H1 (cell line): ENCODE results near the gene CTSC. TPM values are rescaled to one million over a fixed set of nuclear protein-coding genes. Genes with fewer than 3 reads are reported as not detected.

Experiments
- CTCF ChIA-PET: fragments of 300-600 bp; sonication (Branson Sonifier 250); formaldehyde crosslinking; loops from one replicate; lab custom pipeline; 2021; ENCODE audit not compliant: partially characterized antibody; lab: Charles Lee
- POLR2A ChIA-PET: fragments of 300-600 bp; sonication (Branson Sonifier 250); formaldehyde crosslinking; loops from one replicate; lab custom pipeline; 2021; ENCODE audit warnings: inconsistent platforms; ENCODE audit not compliant: partially characterized antibody; lab: Charles Lee
- DNase-seq, 2 experiments: peaks; one replicate each; pipeline versions ENCODE4 v3.0.0 to v3.0.0-alpha.2; 2010 to 2022; ENCODE audit warnings: low spot score in 2 of 2, low read depth in 1 of 2, mixed read lengths in 1 of 2
- FAIRE-seq: peaks from 2 replicates; lab custom pipeline; 2011; peaks lifted over from hg19 to GRCh38; lab: Jason Lieb, UNC
- H2AFZ ChIP-seq: 2 replicates; pipeline ENCODE4 v1.8.1; 2012; ENCODE audit warnings: low read length, inconsistent platforms
- H2AK5ac ChIP-seq: 2 replicates; pipeline ENCODE4 v1.6.1; 2013; ENCODE audit warnings: low read depth, low read length
- H2BK120ac ChIP-seq: replicated peaks from 2 replicates; pipeline ENCODE3; 2013; ENCODE audit warnings: low read depth, low read length, inconsistent platforms
- H2BK12ac ChIP-seq: 2 replicates; pipeline ENCODE4 v1.6.1; 2013; ENCODE audit warnings: low read depth, low read length
- H2BK15ac ChIP-seq: 2 replicates; pipeline ENCODE4 v1.6.1; 2013; ENCODE audit warnings: low read length
- H2BK20ac ChIP-seq: 2 replicates; pipeline ENCODE4 v1.6.1; 2013; ENCODE audit warnings: low read length
- H2BK5ac ChIP-seq: 2 replicates; pipeline ENCODE4 v1.6.1; 2013; ENCODE audit warnings: low read depth, low read length
- H3K14ac ChIP-seq: 2 replicates; pipeline ENCODE4 v1.6.1; 2013; ENCODE audit warnings: inconsistent platforms; ENCODE audit not compliant: insufficient read length
- H3K18ac ChIP-seq: 2 replicates; pipeline ENCODE4 v1.6.1; 2013; ENCODE audit warnings: low read length; ENCODE audit errors: extremely low read depth
- H3K23ac ChIP-seq: 2 replicates; pipeline ENCODE4 v1.6.1; 2013; ENCODE audit warnings: inconsistent platforms; ENCODE audit not compliant: insufficient read length
- H3K23me2 ChIP-seq: 2 replicates; pipeline ENCODE4 v1.6.1; 2013; ENCODE audit warnings: low read depth, low read length
- H3K27ac ChIP-seq: 2 replicates; pipeline ENCODE4 v1.6.1; 2011; ENCODE audit warnings: low read depth, low read length, inconsistent platforms
- H3K27me3 ChIP-seq, 4 experiments: replicated peaks in 1 of 4; 1 replicate in 1 of 4; 2 replicates in 3 of 4; pipeline versions ENCODE4 v1.6.1 to v1.8.1; 2011 to 2013; ENCODE audit warnings: low read length in 3 of 4, mild to moderate bottlenecking in 3 of 4, inconsistent platforms in 2 of 4, mixed read lengths in 2 of 4, moderate library complexity in 1 of 4; ENCODE audit not compliant: control insufficient read depth in 3 of 4, insufficient read depth in 3 of 4; ENCODE audit errors: extremely low read depth in 1 of 4
- H3K36me3 ChIP-seq, 4 experiments: 2 replicates each; pipeline versions ENCODE4 v1.6.1 to v1.8.1; 2011 to 2013; ENCODE audit warnings: mild to moderate bottlenecking in 4 of 4, low read length in 3 of 4, moderate library complexity in 2 of 4, control low read depth in 1 of 4, inconsistent platforms in 1 of 4; ENCODE audit not compliant: insufficient read depth in 4 of 4, control insufficient read depth in 2 of 4
- H3K4ac ChIP-seq: replicated peaks from 2 replicates; pipeline ENCODE3; 2013; ENCODE audit warnings: low read length, low read depth, mixed read lengths, inconsistent platforms; ENCODE audit not compliant: insufficient read length
- H3K4me1 ChIP-seq, 4 experiments: replicated peaks in 1 of 4; 1 replicate in 1 of 4; 2 replicates in 3 of 4; pipeline versions ENCODE4 v1.6.1 to v1.8.1; 2011 to 2013; ENCODE audit warnings: low read length in 3 of 4, inconsistent platforms in 2 of 4, mixed read lengths in 1 of 4; ENCODE audit not compliant: insufficient read depth in 4 of 4, control insufficient read depth in 3 of 4
- H3K4me2 ChIP-seq, 2 experiments: 2 replicates each; pipeline versions ENCODE4 v1.6.1 to v1.8.1; 2011 to 2013; ENCODE audit warnings: low read depth in 2 of 2, low read length in 2 of 2, control low read depth in 1 of 2, inconsistent platforms in 1 of 2, mild to moderate bottlenecking in 1 of 2; ENCODE audit not compliant: insufficient read depth in 1 of 2
- H3K4me3 ChIP-seq, 4 experiments: fragments of 200-600, 300-600 bp in 1 of 4; sonication (generic), shearing (Covaris generic), sonication (Bioruptor Twin) in 1 of 4; 2 replicates each; pipeline versions ENCODE4 v1.5.1 to v1.8.1; 2011 to 2016; ENCODE audit warnings: low read length in 4 of 4, low read depth in 3 of 4, control low read depth in 2 of 4, inconsistent platforms in 2 of 4, mild to moderate bottlenecking in 2 of 4, mixed read lengths in 1 of 4, moderate library complexity in 1 of 4; ENCODE audit not compliant: insufficient read depth in 2 of 4; ENCODE audit errors: extremely low read depth in 1 of 4
- H3K56ac ChIP-seq: replicated peaks from 2 replicates; pipeline ENCODE3; 2013; ENCODE audit warnings: low read depth, mild to moderate bottlenecking, mixed read lengths, low read length, inconsistent platforms; ENCODE audit not compliant: insufficient read length
- H3K79me1 ChIP-seq: 2 replicates; pipeline ENCODE4 v1.6.1; 2013; ENCODE audit warnings: low read depth, low read length, control low read depth
- H3K79me2 ChIP-seq, 2 experiments: 2 replicates each; pipeline versions ENCODE4 v1.6.1 to v1.8.1; 2012 to 2013; ENCODE audit warnings: low read length in 2 of 2, mild to moderate bottlenecking in 2 of 2, inconsistent platforms in 1 of 2; ENCODE audit not compliant: insufficient read depth in 2 of 2, control insufficient read depth in 1 of 2
- H3K9ac ChIP-seq, 4 experiments: replicated peaks in 1 of 4; 1 replicate in 1 of 4; 2 replicates in 3 of 4; pipeline versions ENCODE4 v1.6.1 to v1.8.1; 2011 to 2013; ENCODE audit warnings: low read depth in 3 of 4, low read length in 3 of 4, control low read depth in 2 of 4, mild to moderate bottlenecking in 2 of 4, moderate library complexity in 2 of 4, inconsistent platforms in 1 of 4; ENCODE audit errors: extremely low read depth in 1 of 4
- H3K9me3 ChIP-seq, 2 experiments: 2 replicates each; pipeline versions ENCODE4 v1.6.1 to v1.8.1; 2012 to 2013; ENCODE audit warnings: mild to moderate bottlenecking in 2 of 2, moderate library complexity in 2 of 2, control low read depth in 1 of 2, inconsistent platforms in 1 of 2, low read depth in 1 of 2, low read length in 1 of 2, mixed read lengths in 1 of 2; ENCODE audit not compliant: insufficient read depth in 2 of 2
- H4K20me1 ChIP-seq, 2 experiments: replicated peaks in 1 of 2; 2 replicates each; pipeline versions ENCODE3 to v1.8.1; 2011 to 2013; ENCODE audit warnings: inconsistent platforms in 2 of 2, low read length in 2 of 2, mild to moderate bottlenecking in 1 of 2; ENCODE audit not compliant: insufficient read depth in 2 of 2, control insufficient read depth in 1 of 2
- H4K5ac ChIP-seq: 2 replicates; pipeline ENCODE4 v1.6.1; 2013; ENCODE audit warnings: low read length, low read depth, mixed read lengths, inconsistent platforms; ENCODE audit not compliant: insufficient read length
- H4K8ac ChIP-seq: 2 replicates; pipeline ENCODE4 v1.8.0; 2013; ENCODE audit warnings: mild to moderate bottlenecking, moderate library complexity, low read length, inconsistent platforms; ENCODE audit not compliant: insufficient read depth; ENCODE audit errors: extremely low read depth
- H4K91ac ChIP-seq: replicated peaks from 2 replicates; pipeline ENCODE3; 2013; ENCODE audit warnings: low read length, mixed read lengths, inconsistent platforms; ENCODE audit not compliant: insufficient read length
- ASH2L ChIP-seq: fragments of 200-600, 300-600 bp; sonication (generic); IDR thresholded peaks from one replicate; pipeline ENCODE4 v1.7.1; 2017; ENCODE audit warnings: low read length
- ATF2 ChIP-seq: IDR thresholded peaks from 2 replicates; pipeline ENCODE4 v1.6.1; 2012; ENCODE audit warnings: low read length, inconsistent platforms
- BRCA1 ChIP-seq: IDR thresholded peaks from 2 replicates; pipeline ENCODE4 v1.6.1; 2012; ENCODE audit warnings: low read depth, low read length, improper control_type of control experiment
- MAX ChIP-seq: IDR thresholded peaks from 2 replicates; pipeline ENCODE4 v1.6.1; 2012; ENCODE audit warnings: inconsistent platforms
- RBBP5 ChIP-seq: IDR thresholded peaks from 2 replicates; pipeline ENCODE4 v1.7.1; 2012; ENCODE audit warnings: low read depth, mild to moderate bottlenecking, inconsistent platforms, low read length, moderate library complexity, borderline replicate concordance
- RFX5 ChIP-seq: IDR thresholded peaks from 2 replicates; pipeline ENCODE4 v1.6.1; 2011; ENCODE audit warnings: low read depth, low read length, improper control_type of control experiment, borderline replicate concordance
- SIX5 ChIP-seq: IDR thresholded peaks from 2 replicates; pipeline ENCODE4 v1.6.1; 2011; ENCODE audit warnings: mild to moderate bottlenecking, low read depth, low read length
- TAF7 ChIP-seq: optimal IDR thresholded peaks from 2 replicates; pipeline ENCODE3; 2011; ENCODE audit warnings: low read depth, mild to moderate bottlenecking, inconsistent platforms, low read length, moderate library complexity, borderline replicate concordance
- TBP ChIP-seq: IDR thresholded peaks from 2 replicates; pipeline ENCODE4 v1.6.1; 2011; ENCODE audit warnings: low read depth, low read length, improper control_type of control experiment
- USF2 ChIP-seq: IDR thresholded peaks from 2 replicates; pipeline ENCODE4 v1.6.1; 2011; ENCODE audit warnings: low read length, improper control_type of control experiment
- ZNF274 ChIP-seq: IDR thresholded peaks from 2 replicates; pipeline ENCODE4 v1.7.0; 2012; ENCODE audit warnings: low read length, borderline replicate concordance; ENCODE audit errors: extremely low read depth
- WGBS, 2 experiments: shearing (Covaris generic) in 1 of 2; methylation state at CpG; one replicate each; pipeline versions ENCODE4 v1.1.6 to v1.1.7; 2013 to 2015; ENCODE audit warnings: low lambda C conversion rate in 2 of 2, mixed read lengths in 2 of 2, inconsistent platforms in 1 of 2, low coverage in 1 of 2, missing lambda C conversion rate in 1 of 2; ENCODE audit not compliant: insufficient replicate concordance in 2 of 2, insufficient coverage in 1 of 2, insufficient read length in 1 of 2; ENCODE audit errors: extremely low coverage in 1 of 2, missing lambda C conversion rate in 1 of 2; 5-methylcytosine and 5-hydroxymethylcytosine counted together
- polyA plus RNA-seq, 7 experiments: library from polyadenylated mRNA; depleted of rRNA in 3 of 7; stranded (reverse) in 5 of 7; unstranded in 2 of 7; fragments of >200 nt in 5 of 7; fragments of 200-250 nt in 2 of 7; gene quantifications; 1 replicate in 5 of 7; 2 replicates in 1 of 7; 4 replicates in 1 of 7; pipeline versions ENCODE4 v1.2.1 to v1.2.3, GENCODE V29; 2011 to 2013; ENCODE audit warnings: missing spikeins in 2 of 7, mixed read lengths in 2 of 7
- total RNA-seq: library from RNA; stranded (reverse); fragmentation: NEBNext Ultra II Directional; extraction: Animal tissue kit (Norgen Biotek cat#: 25700); gene quantifications from 2 replicates; pipeline ENCODE4 v1.2.1, GENCODE V29; 2021

The CTSC gene
- total and polyA plus RNA-seq, 2 of the 8 experiments (the other 6 are each of a cell fraction or from before 2014, with no cell fraction given), result 347 to 369 TPM

- ChIA-PET CTCF (no interaction called here), POLR2A (no interaction called here)
- H3K79me2 ChIP-seq, result no peaks in the 10 kb centered on the region
- FAIRE-seq (no peak), DNase-seq (no peak)
- H4K8ac ChIP-seq, result no peak overlapping the region
- H2BK20ac ChIP-seq, result no peak overlapping the region
- no peak overlapping the region for H2BK120ac ChIP-seq
- no peak overlapping the region for H3K23ac ChIP-seq
- H2BK15ac ChIP-seq, result no peak overlapping the region
- H2BK5ac ChIP-seq, result no peak overlapping the region
- no peak overlapping the region for H2AFZ ChIP-seq
- no peak overlapping the region for H3K56ac ChIP-seq
- H3K79me1 ChIP-seq, result no peaks in the 10 kb centered on the region
- no peak overlapping the region for H3K18ac ChIP-seq
- no peak overlapping the region for H2BK12ac ChIP-seq
- no peaks in the 10 kb centered on the region for H4K20me1 ChIP-seq
- H3K14ac ChIP-seq, result no peak overlapping the region
- H4K5ac ChIP-seq, result no peak overlapping the region
- H2AK5ac ChIP-seq, result no peak overlapping the region
- H4K91ac ChIP-seq, result no peak overlapping the region
- no peaks in the 10 kb centered on the region for H3K4me1 ChIP-seq
- no peaks in the 10 kb centered on the region for H3K27me3 ChIP-seq
- no peak overlapping the region for H3K4me2 ChIP-seq
- H3K4me3 ChIP-seq, result no peak overlapping the region
- no peak overlapping the region for H3K9ac ChIP-seq
- no peaks in the 10 kb centered on the region for H3K36me3 ChIP-seq
- no peak overlapping the region for H3K4ac ChIP-seq
- WGBS, 2 experiments, result 91% methylated on average over 3 of the region's 3 CpGs; no CpG with 5 or more reads in 1 of the 2 experiments
- no peak overlapping the region for H3K27ac ChIP-seq
- no peaks in the 10 kb centered on the region; the same call in 1 of the 2 replicates for H3K23me2 ChIP-seq
- no peaks in the 10 kb centered on the region for H3K9me3 ChIP-seq
- TF ChIP-seq MAX, result no peak
- TF ChIP-seq TAF7, result no peak
- no peak for TF ChIP-seq ATF2
- TF ChIP-seq TBP, result no peak
- no peak for TF ChIP-seq SIX5
- TF ChIP-seq ASH2L, result no peak
- no peak for TF ChIP-seq USF2
- no peak for TF ChIP-seq BRCA1
- TF ChIP-seq ZNF274, result no peak
- no peak for TF ChIP-seq RFX5
- TF ChIP-seq RBBP5, result no peak
Measured at GRCh38 chr11:88277349-88277915, 60.1 kb downstream of the CTSC start.
